Activated CD4-positive, CD25-positive, alpha-beta regulatory T cell (primary cell): ENCODE data around the gene TOPORS.
"Not testable (repeated sequence)": the region's sequence is repeated elsewhere in the genome, so short reads cannot be mapped to it uniquely, and the experiment has no call there.

Experiments used
- DNase-seq, 4 experiments: peaks; one replicate each; lab custom pipeline; 2025; lab: John Stamatoyannopoulos, UW

The TOPORS gene

GRCh38 chr9:32566770-32567169 is 14.4 kb upstream of the TOPORS start:
- DNase-seq = no peak

GRCh38 chr9:32565967-32566366 is 13.6 kb upstream of the TOPORS start:
- DNase-seq = no peak

GRCh38 chr9:32558408-32558934 is 6.1 kb upstream of the TOPORS start:
- no peak for DNase-seq

- DNase-seq = no peak
These were observed 2.2 kb upstream of the TOPORS start for GRCh38 chr9:32554591-32554990.

GRCh38 chr9:32554107-32554506 is 1.7 kb upstream of the TOPORS start:
- DNase-seq = no peak

GRCh38 chr9:32551276-32552051 is 922 bp downstream of the TOPORS start:
- peak; percentile 11 to 24 (median 20) for DNase-seq

GRCh38 chr9:32550562-32551275 is 1.7 kb downstream of the TOPORS start:
- DNase-seq = peak; percentile 79 to 90 (median 86)

GRCh38 chr9:32550150-32550561 is 2.2 kb downstream of the TOPORS start:
- no peak for DNase-seq

- DNase-seq = not testable (repeated sequence)
These were observed 4.2 kb downstream of the TOPORS start for GRCh38 chr9:32548213-32548612.

GRCh38 chr9:32545884-32546283 is 6.5 kb downstream of the TOPORS start:
- no peak for DNase-seq

GRCh38 chr9:32543047-32543446 is 9.3 kb downstream of the TOPORS start:
- DNase-seq = no peak

GRCh38 chr9:32533816-32534215 is 18.6 kb downstream of the TOPORS start:
- DNase-seq = no peak

GRCh38 chr9:32533336-32533735 is 19.1 kb downstream of the TOPORS start:
- DNase-seq = no peak

- no peak for DNase-seq
These were observed 25.7 kb downstream of the TOPORS start for GRCh38 chr9:32526707-32527048.

- DNase-seq = peak; percentile 29 to 54 (median 42)
These were observed 26.2 kb downstream of the TOPORS start, which contains the start of gene RIGI for GRCh38 chr9:32526041-32526706. Gene RIGI (minus strand): TSS chr9:32526196. CDS start chr9:32526166, 30 bp downstream.

GRCh38 chr9:32525709-32526030 is 26.7 kb downstream of the TOPORS start:
- no peak for DNase-seq

- DNase-seq = no peak
These were observed 27.3 kb downstream of the TOPORS start for GRCh38 chr9:32524892-32525708.

GRCh38 chr9:32524558-32524891 is 27.9 kb downstream of the TOPORS start:
- DNase-seq = not testable (repeated sequence)

- DNase-seq = no peak
These were observed 28.5 kb downstream of the TOPORS start for GRCh38 chr9:32523910-32524309.

- DNase-seq = no peak
These were observed 34.1 kb downstream of the TOPORS start for GRCh38 chr9:32518276-32518675.

GRCh38 chr9:32516241-32516640 is 36.1 kb downstream of the TOPORS start:
- no peak for DNase-seq

- DNase-seq = no peak
These were observed 43.7 kb downstream of the TOPORS start for GRCh38 chr9:32508728-32509127.
